K562 (cell line): Measurements from ENCODE around the gene LIMS1. TPM values are rescaled to one million over a fixed set of nuclear protein-coding genes. Genes with fewer than 3 reads are reported as not detected.

ENCODE experiments used
- AFF4 ChIP-seq: sonication (generic); formaldehyde crosslinking; IDR thresholded peaks from 2 replicates; pipeline ENCODE4 v1.8.0; 2023; ENCODE audit warnings: mild to moderate bottlenecking, missing genetic modification reagents
- BRF1 ChIP-seq: IDR thresholded peaks from 3 replicates; pipeline ENCODE4 v1.6.1; 2011; ENCODE audit warnings: borderline replicate concordance, mild to moderate bottlenecking; ENCODE audit not compliant: insufficient read length; ENCODE audit errors: extremely low read depth
- CBFA2T2 ChIP-seq: fragments of 450-650 bp; conservative IDR thresholded peaks from 2 replicates; pipeline ENCODE4 v1.6.1; 2017; ENCODE audit warnings: mild to moderate bottlenecking
- CREB5 ChIP-seq: fragments of 250-450 bp; sonication (Bioruptor Pico); IDR thresholded peaks from 2 replicates; pipeline ENCODE4 v1.5.0; 2020; ENCODE audit warnings: mild to moderate bottlenecking
- ELF1 ChIP-seq: fragments of 200-800 bp; sonication (Bioruptor generic); IDR thresholded peaks from 2 replicates; pipeline ENCODE4 v1.6.1; 2016; ENCODE audit warnings: missing genetic modification characterization, missing compliant biosample characterization
- GABPB1 ChIP-seq: sonication (generic); formaldehyde crosslinking; IDR thresholded peaks from 2 replicates; pipeline ENCODE4 v1.8.0; 2022; ENCODE audit warnings: mild to moderate bottlenecking, missing genetic modification reagents
- KHSRP ChIP-seq: fragments of 450-650 bp; IDR thresholded peaks from 2 replicates; pipeline ENCODE4 v1.6.1; 2017
- NCOR1 ChIP-seq: fragments of 450-650 bp; IDR thresholded peaks from 2 replicates; pipeline ENCODE4 v1.6.1; 2016; ENCODE audit warnings: mild to moderate bottlenecking, moderate library complexity
- NFYB ChIP-seq: IDR thresholded peaks from 2 replicates; pipeline ENCODE4 v1.6.1; 2011; ENCODE audit warnings: mild to moderate bottlenecking, moderate library complexity; ENCODE audit not compliant: insufficient read length; ENCODE audit errors: extremely low read depth
- NR0B1 ChIP-seq: fragments of 450-650 bp; IDR thresholded peaks from one replicate; pipeline ENCODE4 v1.6.1; 2018; ENCODE audit warnings: mild to moderate bottlenecking, moderate library complexity; ENCODE audit not compliant: partially characterized antibody
- PURB ChIP-seq: sonication (generic); formaldehyde crosslinking; IDR thresholded peaks from 2 replicates; pipeline ENCODE4 v1.9.0; 2021; ENCODE audit warnings: low read depth, mild to moderate bottlenecking, missing genetic modification reagents
- RERE ChIP-seq: sonication (generic); formaldehyde crosslinking; IDR thresholded peaks from 2 replicates; pipeline ENCODE4 v1.8.0; 2023; ENCODE audit warnings: missing genetic modification reagents, mild to moderate bottlenecking, borderline replicate concordance
- SAFB2 ChIP-seq: fragments of 200-400 bp; formaldehyde crosslinking; IDR thresholded peaks from 2 replicates; pipeline ENCODE4 v1.6.1; 2018; ENCODE audit warnings: borderline replicate concordance, low read length, low read depth, moderate library complexity; ENCODE audit not compliant: severe bottlenecking
- ZBTB8A ChIP-seq: fragments of 450-650 bp; IDR thresholded peaks from 2 replicates; pipeline ENCODE4 v1.6.1; 2018; ENCODE audit warnings: mild to moderate bottlenecking, moderate library complexity; ENCODE audit not compliant: partially characterized antibody
- polyA plus RNA-seq, 8 experiments: library from polyadenylated mRNA; depleted of rRNA in 4 of 8; stranded (reverse) in 5 of 8; unstranded in 3 of 8; fragments of >200 nt; fragmentation: Nextera tagmentation in 2 of 8; fragmentation: Illumina TruSeq in 1 of 8; extraction: Ambion mirVana in 2 of 8; extraction: Trizol in 1 of 8; gene quantifications; 2 replicates each; pipeline versions ENCODE4 v1.2.1 to v1.2.3, GENCODE V29; 2011 to 2014; ENCODE audit warnings: inconsistent platforms in 1 of 8, missing spikeins in 1 of 8
- total RNA-seq, 7 experiments: library from RNA; depleted of rRNA in 6 of 7; stranded (reverse); fragments of >200 nt in 6 of 7; fragmentation: Illumina TruSeq in 2 of 7; extraction: Trizol in 2 of 7; gene quantifications; 2 replicates each; pipeline versions ENCODE4 v1.2.1 to v1.2.3, GENCODE V29; 2011 to 2021; ENCODE audit warnings: low replicate concordance in 1 of 7

The LIMS1 gene
- total and polyA plus RNA-seq, 9 of the 15 experiments (the other 6 are each of a cell fraction or from before 2014, with no cell fraction given): 52.8 to 134 (median 81.0) TPM

- TF ChIP-seq RERE (CRISPR knock-in tag): no peak
- no peak; the same call in 1 of the 2 replicates for TF ChIP-seq AFF4 (CRISPR knock-in tag)
- TF ChIP-seq NR0B1: no peak
- no peak for TF ChIP-seq PURB (CRISPR knock-in tag)
- TF ChIP-seq NFYB: no peak
- no peak for TF ChIP-seq SAFB2
- peak; percentile 72 for TF ChIP-seq KHSRP
- no peak for TF ChIP-seq ELF1 (tag)
- no peak for TF ChIP-seq ZBTB8A
- TF ChIP-seq CBFA2T2: peak; percentile 97
- no peak for TF ChIP-seq BRF1
- TF ChIP-seq NCOR1: peak; percentile 99
- TF ChIP-seq GABPB1 (CRISPR knock-in tag): no peak
- no peak for TF ChIP-seq CREB5 (CRISPR knock-in tag)
These were observed 60.8 kb downstream of the LIMS1 start (continued) for GRCh38 chr2:108594982-108595464.
